C4-2B (cell line): ENCODE results near the gene URAD.

Experiments
- CTCF ChIP-seq: fragments of 450-650 bp; conservative IDR thresholded peaks from 2 replicates; pipeline ENCODE4 v1.5.1; 2017; ENCODE audit warnings: mild to moderate bottlenecking
- ZFX ChIP-seq: fragments of 450-650 bp; IDR thresholded peaks from 2 replicates; pipeline ENCODE4 v1.6.1; 2017

GRCh38 chr13:27969866-27970229 lies 18.6 kb downstream of the URAD start:
- TF ChIP-seq CTCF (no peak), ZFX (no peak)
